Skeletal muscle satellite cell (primary cell): ENCODE results near the gene OR2M3.
"Not testable (repeated sequence)": the region's sequence is repeated elsewhere in the genome, so short reads cannot be mapped to it uniquely, and the experiment has no call there.

Experiments
- H3K27me3 ChIP-seq: 2 replicates; pipeline ENCODE4 v1.7.0; 2013; ENCODE audit warnings: low read length; ENCODE audit not compliant: control insufficient read depth, insufficient read depth
- H3K36me3 ChIP-seq: 2 replicates; pipeline ENCODE4 v1.7.0; 2013; ENCODE audit warnings: mild to moderate bottlenecking, control low read depth, low read length; ENCODE audit not compliant: insufficient read depth
- H3K4me1 ChIP-seq: 2 replicates; pipeline ENCODE4 v1.7.0; 2013; ENCODE audit warnings: low read length; ENCODE audit not compliant: control insufficient read depth, insufficient read depth
- H3K4me2 ChIP-seq: 2 replicates; pipeline ENCODE4 v1.7.0; 2013; ENCODE audit warnings: mild to moderate bottlenecking, low read length
- H3K4me3 ChIP-seq: 2 replicates; pipeline ENCODE4 v1.7.0; 2013; ENCODE audit warnings: low read length
- H3K9ac ChIP-seq: 2 replicates; pipeline ENCODE4 v1.7.0; 2013; ENCODE audit warnings: mild to moderate bottlenecking, low read depth, low read length, moderate library complexity
- H3K9me3 ChIP-seq: replicated peaks from 2 replicates; pipeline ENCODE4 v1.7.0; 2013; ENCODE audit warnings: mild to moderate bottlenecking, control low read depth, low read length

Gene OR2M3

DNA sequence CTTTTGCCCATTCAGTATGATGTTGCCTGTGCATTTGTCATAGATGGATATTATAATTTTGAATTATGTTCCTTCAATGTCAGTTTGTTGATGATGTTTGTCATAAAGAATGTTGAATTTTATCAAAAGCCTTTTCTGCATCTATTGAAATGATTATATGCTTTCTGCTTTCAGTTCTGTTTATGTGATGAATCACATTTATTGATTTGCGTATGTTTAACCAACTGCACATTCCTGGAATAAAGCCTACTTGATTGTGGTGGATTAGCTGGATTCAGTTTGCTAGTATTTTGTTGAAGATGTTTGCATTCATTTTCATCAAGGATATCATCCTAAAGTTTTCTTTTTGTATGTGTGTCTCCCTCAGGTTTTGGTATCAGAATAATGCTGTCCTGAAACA lies 28.5 kb downstream of the OR2M3 start:
- Histone ChIP-seq H3K36me3 (no peaks in the 10 kb centered on the region), H3K9me3 (peaks cover 2% of the 10 kb centered on the region), H3K9ac (no peak overlapping the region), H3K4me1 (no peaks in the 10 kb centered on the region), H3K4me3 (no peak overlapping the region), H3K4me2 (no peak overlapping the region), H3K27me3 (no peaks in the 10 kb centered on the region)

DNA sequence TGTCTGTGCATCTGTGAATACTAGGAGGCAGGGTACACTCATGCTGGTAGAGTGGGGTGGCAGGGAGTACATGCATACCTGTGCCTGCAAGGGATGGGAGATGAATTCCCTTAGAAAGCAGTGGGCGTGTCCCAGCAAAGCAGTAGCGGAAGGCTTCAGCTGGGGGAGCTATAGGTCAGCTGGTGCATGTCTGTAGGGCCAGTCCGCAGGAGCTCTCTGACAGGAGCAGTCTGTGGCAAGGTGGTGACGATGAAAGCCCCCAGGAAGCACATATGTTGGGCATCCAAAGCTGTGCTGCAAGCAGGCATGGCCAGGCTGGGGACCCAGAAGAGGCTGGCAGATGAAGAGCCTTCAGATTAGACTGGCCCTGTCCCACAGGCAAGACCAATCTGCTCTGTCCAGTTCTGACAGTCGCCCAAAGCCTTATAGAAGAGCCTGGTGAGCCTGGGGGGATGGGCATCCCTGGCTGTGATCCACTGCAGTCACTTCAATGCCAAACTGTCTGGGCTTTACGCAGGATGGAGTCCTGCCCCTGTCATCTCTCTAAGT lies 32.4 kb downstream of the OR2M3 start:
- Histone ChIP-seq H3K4me3 (no peak overlapping the region), H3K27me3 (no peaks in the 10 kb centered on the region), H3K36me3 (no peaks in the 10 kb centered on the region), H3K4me2 (no peak overlapping the region), H3K4me1 (no peaks in the 10 kb centered on the region), H3K9me3 (peaks cover 2% of the 10 kb centered on the region), H3K9ac (no peak overlapping the region)

DNA sequence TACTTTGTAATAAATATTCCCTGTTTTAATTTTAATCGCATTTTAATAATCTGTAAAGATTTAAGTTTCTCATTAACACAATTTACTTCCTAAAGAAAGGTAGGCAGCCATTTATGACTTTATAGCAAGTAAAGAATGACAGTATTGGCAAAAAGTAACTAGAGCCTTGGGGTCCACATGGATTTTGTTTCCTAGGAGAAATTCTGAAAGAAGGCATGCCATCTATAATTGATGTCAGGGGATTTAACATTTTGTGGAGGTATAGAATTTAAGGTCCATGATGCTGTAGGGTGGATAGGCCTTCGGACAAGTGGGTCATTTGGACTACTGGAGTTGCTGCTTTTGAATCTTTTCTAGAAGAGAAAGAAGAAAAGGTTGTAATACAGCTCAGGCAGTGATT lies 34.1 kb downstream of the OR2M3 start, which contains the start of gene OR2M4:
OR2M4 (plus strand) TSS at position 301 of the 400 bp plus-strand sequence. CDS start 7,512 bp downstream, outside the sequence.
- H3K4me3 ChIP-seq: no peak within 1 kb of the TSS
- H3K4me2 ChIP-seq: no peak within 1 kb of the TSS
- no peak within 1 kb of the TSS for H3K9ac ChIP-seq
- no peaks in the 10 kb centered on the region for H3K27me3 ChIP-seq
- H3K4me1 ChIP-seq: no peaks in the 10 kb centered on the region
- H3K36me3 ChIP-seq: no peaks in the 10 kb centered on the region
- H3K9me3 ChIP-seq: peaks cover 2% of the 10 kb centered on the region

DNA sequence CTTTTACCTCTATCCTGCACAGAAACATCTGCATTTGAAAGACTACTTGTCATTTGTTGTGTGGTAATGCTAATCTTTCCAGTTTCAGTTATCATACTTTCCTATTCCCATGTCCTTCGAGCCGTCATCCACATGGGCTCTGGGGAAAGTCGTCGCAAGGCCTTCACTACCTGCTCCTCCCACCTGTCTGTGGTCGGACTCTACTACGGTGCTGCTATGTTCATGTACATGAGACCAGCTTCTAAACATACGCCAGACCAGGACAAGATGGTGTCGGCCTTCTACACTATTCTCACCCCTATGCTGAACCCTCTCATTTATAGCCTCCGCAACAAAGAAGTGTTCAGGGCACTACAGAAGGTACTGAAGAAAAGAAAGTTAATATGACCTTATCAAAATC lies 42.4 kb downstream of the OR2M3 start:
- no peak overlapping the region for H3K4me2 ChIP-seq
- H3K9ac ChIP-seq: no peak overlapping the region
- H3K4me1 ChIP-seq: no peaks in the 10 kb centered on the region
- H3K36me3 ChIP-seq: no peaks in the 10 kb centered on the region
- no peak overlapping the region for H3K4me3 ChIP-seq
- H3K9me3 ChIP-seq: no peaks in the 10 kb centered on the region
- H3K27me3 ChIP-seq: no peaks in the 10 kb centered on the region

DNA sequence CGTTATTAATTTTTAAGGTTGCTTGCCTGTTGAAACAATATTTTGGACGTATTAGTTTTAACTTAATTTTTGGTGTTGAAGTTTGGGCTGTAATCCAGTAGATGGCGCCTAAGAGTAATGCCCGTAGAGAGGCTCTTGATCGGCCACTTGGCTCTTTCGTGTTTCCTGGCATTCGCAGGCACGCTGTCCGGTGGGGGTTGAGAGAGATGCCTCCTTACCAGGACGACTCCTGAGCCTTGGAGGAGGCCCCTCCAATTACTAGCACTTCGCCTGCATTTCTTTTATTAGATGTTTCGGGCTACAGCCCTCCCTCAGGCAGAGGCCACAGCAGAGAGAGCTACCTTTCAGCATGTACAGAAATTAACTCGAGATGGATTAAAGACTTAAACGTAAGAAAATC lies 46.1 kb downstream of the OR2M3 start:
- Histone ChIP-seq H3K4me1 (no peaks in the 10 kb centered on the region), H3K4me3 (no peak overlapping the region), H3K27me3 (no peaks in the 10 kb centered on the region), H3K4me2 (no peak overlapping the region), H3K36me3 (no peaks in the 10 kb centered on the region), H3K9me3 (no peaks in the 10 kb centered on the region), H3K9ac (no peak overlapping the region)

DNA sequence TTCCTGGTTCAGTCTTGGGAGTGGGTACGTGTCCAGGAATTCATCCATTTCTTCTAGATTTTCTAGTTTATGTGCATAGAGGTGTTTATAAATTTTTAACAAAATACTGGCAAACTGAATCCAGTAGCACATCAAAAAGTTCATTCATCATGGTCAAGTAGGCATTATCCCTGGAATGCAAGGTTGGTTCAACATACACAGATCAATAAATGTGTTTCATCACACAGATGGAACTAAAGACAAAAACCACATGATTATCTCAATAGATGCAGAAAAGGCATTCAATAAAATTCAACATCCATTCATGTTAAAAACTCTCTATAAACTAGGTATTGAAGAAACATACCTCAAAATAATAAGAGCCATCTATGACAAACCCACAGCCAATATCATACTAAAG lies 62.2 kb downstream of the OR2M3 start:
- not testable (repeated sequence) for H3K9ac ChIP-seq, H3K27me3 ChIP-seq, H3K9me3 ChIP-seq, H3K4me2 ChIP-seq, H3K36me3 ChIP-seq, H3K4me3 ChIP-seq, H3K4me1 ChIP-seq
